ENCODE results near the gene ASIC3. TPM values are rescaled to one million over a fixed set of nuclear protein-coding genes. Genes with fewer than 3 reads are reported as not detected.

The ASIC3 gene
- total RNA-seq = 0.05 TPM in 1 of 2 replicates, not detected in the other

GRCh38 chr7:151047976-151048815, at the start of gene ASIC3:
Gene ASIC3 (plus strand): TSS chr7:151048531. CDS start chr7:151048886, 355 bp downstream.

DNA sequence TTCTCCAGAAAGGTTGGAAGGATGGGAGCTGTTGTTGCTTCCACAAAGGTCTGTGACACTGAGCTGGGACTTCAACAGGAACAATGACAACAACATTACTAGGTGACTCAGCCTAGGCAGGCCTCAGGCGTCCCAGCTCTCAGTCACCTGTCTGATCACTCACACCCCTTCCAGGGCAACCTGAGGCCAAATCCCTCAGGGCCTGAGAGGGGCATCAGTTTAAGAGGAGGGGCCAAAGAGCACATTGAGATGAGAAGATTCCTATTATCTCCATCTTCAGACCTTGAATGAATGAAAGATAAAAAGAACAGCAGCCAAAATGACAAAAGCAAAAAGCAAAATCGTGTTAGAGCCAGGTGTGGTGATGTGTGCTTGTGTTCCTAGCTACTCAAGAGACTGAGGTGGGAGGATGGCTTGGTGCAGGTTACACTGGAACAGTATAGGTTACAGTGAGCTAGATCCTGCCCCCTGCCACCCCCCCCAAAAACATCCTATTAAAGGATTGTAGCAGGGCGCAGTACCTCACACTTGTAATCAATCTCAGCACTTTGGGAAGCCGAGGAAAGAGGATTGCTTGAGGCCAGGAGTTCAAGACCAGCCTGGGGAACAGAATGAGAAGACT, 23.8 kb upstream of the ASIC3 start, which contains the start of gene ATG9B:
TSS of gene ATG9B (minus strand) at position 60 of the 622 bp plus-strand sequence. CDS start 71 bp downstream, outside the sequence.

GRCh38 chr7:151028131-151028947, 20.0 kb upstream of the ASIC3 start, which contains the start of gene ABCB8:
Gene ABCB8 (plus strand): TSS chr7:151028450. CDS start chr7:151028516, 66 bp downstream.

GRCh38 chr7:151057506-151057988, 9.2 kb downstream of the ASIC3 start, which contains the start of gene CDK5:
Gene CDK5 (minus strand): TSS chr7:151057897. CDS start chr7:151057848, 49 bp downstream.

DNA sequence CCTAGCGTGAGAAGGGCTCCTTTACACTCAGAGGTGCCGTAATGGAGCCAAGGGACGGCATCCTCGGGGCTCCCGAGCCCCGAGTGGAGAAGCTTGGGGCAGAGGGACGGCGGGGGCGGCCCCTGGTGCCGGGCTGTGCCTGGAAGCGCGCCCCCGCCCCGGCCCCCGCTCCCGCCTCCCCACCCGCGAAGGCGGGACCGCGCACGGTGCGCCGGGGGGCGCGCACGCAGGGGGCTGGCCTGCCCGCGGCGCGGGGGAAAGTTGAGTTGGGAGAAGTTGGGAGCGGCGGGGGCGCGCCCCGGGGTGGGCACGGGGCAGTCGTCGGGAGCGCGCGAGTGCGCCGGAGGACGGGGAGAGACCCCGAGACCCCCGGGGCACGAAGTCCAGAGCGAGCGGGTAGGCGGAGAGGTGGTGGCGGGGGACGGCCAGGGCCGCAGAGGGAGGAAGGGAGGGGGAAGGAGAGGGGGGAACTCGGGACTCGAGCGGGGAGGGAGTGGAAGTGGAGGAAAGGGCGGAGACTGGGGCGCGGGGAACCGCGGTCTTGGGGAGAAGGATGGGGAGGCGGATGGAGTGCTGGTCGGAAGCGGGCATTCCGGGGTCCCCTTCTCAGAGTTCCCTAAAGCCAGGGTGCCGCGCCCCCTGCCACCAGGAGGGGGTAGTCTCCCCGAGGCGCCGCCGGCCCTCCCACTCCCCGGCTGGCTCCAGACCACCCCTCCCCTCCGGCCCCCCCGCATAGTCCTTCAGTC, 11.2 kb downstream of the ASIC3 start, which contains the start of gene SLC4A2:
TSS of gene SLC4A2 (plus strand) at position 223 of the 746 bp plus-strand sequence. CDS start 2,399 bp downstream, outside the sequence.

DNA sequence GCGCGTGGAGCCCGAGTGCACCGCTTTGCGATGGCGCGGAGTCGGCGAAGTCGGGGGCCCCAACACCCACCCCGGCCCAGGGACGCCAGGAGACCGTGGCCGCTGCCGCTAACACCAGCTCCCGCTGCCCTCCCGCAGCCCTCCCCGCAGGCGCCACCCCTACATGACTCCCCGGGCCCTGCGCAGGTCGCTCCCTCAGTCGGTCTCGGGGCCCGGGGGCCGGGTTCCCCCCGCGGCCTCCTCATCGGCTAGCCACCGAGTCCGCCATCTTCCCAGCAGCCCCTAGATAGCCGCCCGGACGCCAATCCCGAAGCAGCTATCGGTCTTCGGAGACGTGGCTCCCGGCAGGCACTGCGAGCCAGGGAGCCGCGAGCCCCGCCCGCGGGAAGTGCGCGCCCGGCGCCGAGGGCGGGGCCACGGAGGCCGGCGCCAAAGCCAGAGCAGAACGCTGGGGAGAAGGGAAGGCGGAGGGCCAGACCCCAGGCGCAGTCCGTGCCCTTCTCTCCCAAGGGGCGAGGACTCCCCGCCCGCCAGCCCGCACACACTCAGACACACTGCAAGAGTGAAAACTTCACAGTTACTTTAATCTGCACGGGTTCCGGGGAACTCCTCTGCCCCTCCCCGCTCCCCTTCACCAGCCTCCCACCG, 32.3 kb downstream of the ASIC3 start, which contains the start of gene FASTK:
TSS of gene FASTK (minus strand) at position 288 of the 648 bp plus-strand sequence. CDS start at position 245, 43 bp downstream.

DNA sequence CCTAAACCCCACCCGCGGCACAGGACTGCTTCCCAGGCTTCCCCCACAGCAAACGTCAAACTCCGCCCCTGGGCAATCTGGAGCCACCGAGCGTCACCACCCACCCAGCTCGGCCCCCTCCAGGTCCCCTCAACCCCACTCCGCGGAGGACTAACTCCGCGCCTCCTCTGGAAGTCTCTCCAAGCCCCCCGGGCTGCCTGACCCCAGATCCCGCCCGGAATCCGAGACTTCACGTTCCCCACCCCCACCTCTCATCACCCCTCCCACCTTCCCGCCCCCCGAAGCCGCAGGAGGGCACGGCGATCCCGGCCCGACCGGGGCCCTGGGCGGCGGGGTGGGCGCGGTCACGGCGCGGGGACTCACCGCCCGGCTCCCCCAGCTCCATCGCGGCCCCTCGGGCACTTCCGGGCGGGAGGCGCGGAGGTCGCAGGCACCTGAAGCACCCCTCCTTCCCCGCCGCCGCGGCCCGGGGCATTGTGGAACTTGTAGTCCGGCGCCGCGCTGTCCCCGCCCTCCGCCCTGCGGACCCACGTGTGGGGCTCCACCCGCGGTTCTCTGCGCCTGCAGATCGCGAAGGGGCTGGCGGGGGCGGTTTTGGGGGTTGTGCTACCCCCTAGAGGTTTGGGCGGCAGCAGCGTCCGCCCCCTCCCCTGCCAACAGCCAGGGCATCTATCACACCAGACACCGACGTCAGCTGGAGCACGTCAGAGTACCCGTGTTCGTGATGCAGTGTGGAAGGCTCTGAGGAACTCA, 34.9 kb downstream of the ASIC3 start, which contains the start of gene TMUB1:
TSS of gene TMUB1 (minus strand) at position 423 of the 753 bp plus-strand sequence. CDS start 930 bp downstream, outside the sequence.

GRCh38 chr7:151085691-151086620, 37.6 kb downstream of the ASIC3 start, which contains the start of gene AGAP3:
Gene AGAP3 (plus strand): TSS chr7:151086475. CDS start chr7:151086742, 267 bp downstream.

Other genes starting within 250 kb of the ASIC3 start
- not detected in 2 replicates for gene TMEM176B, start 248.2 kb upstream of the ASIC3 start, total RNA-seq
- not detected in 2 replicates for gene TMEM176A, start 247.8 kb upstream of the ASIC3 start, total RNA-seq
- gene AOC1, start 196.0 kb upstream of the ASIC3 start, total RNA-seq = not detected in 2 replicates
- 2.7 and 3.8 TPM in 2 replicates for gene KCNH2, start 70.2 kb upstream of the ASIC3 start, total RNA-seq
- 2.1 and 6.5 TPM in 2 replicates for gene NOS3, start 57.5 kb upstream of the ASIC3 start, total RNA-seq
- 1.6 and 2.1 TPM in 2 replicates for gene ATG9B, start 24.0 kb upstream of the ASIC3 start, total RNA-seq
- 38.6 and 45.9 TPM in 2 replicates for gene ABCB8, start 20.1 kb upstream of the ASIC3 start, total RNA-seq
- 21.5 and 34.1 TPM in 2 replicates for gene CDK5, start 9.4 kb downstream of the ASIC3 start, total RNA-seq
- 92.3 and 104 TPM in 2 replicates for gene SLC4A2, start 11.1 kb downstream of the ASIC3 start, total RNA-seq
- gene FASTK, start 32.3 kb downstream of the ASIC3 start, total RNA-seq = 62.7 and 88.8 TPM in 2 replicates
- 20.2 and 25.5 TPM in 2 replicates for gene TMUB1, start 35.0 kb downstream of the ASIC3 start, total RNA-seq
- 44.2 and 84.8 TPM in 2 replicates for gene AGAP3, start 37.9 kb downstream of the ASIC3 start, total RNA-seq
- not detected in 2 replicates for gene GBX1, start 119.2 kb downstream of the ASIC3 start, total RNA-seq
- not detected in 2 replicates for gene ASB10, start 138.7 kb downstream of the ASIC3 start, total RNA-seq
- not detected in 2 replicates for gene H2BK1, start 162.0 kb downstream of the ASIC3 start, total RNA-seq
- gene ABCF2, start 178.7 kb downstream of the ASIC3 start, total RNA-seq = 71.6 and 85.4 TPM in 2 replicates
- gene CHPF2, start 184.0 kb downstream of the ASIC3 start, total RNA-seq = 158 and 194 TPM in 2 replicates
- 25.7 and 41.3 TPM in 2 replicates for gene SMARCD3, start 200.2 kb downstream of the ASIC3 start, total RNA-seq

Measured in smooth muscle cell of the umbilical artery (primary cell).